GM12872 (cell line): ENCODE data around the gene TLE1.

ENCODE experiments used
- TF ChIP-seq, protein P1 (sequence below): IDR thresholded peaks from 3 replicates; pipeline ENCODE4 v1.5.1; 2011; ENCODE audit warnings: low read depth, mild to moderate bottlenecking, low read length, moderate library complexity; ENCODE audit not compliant: insufficient read depth

The TLE1 gene

DNA sequence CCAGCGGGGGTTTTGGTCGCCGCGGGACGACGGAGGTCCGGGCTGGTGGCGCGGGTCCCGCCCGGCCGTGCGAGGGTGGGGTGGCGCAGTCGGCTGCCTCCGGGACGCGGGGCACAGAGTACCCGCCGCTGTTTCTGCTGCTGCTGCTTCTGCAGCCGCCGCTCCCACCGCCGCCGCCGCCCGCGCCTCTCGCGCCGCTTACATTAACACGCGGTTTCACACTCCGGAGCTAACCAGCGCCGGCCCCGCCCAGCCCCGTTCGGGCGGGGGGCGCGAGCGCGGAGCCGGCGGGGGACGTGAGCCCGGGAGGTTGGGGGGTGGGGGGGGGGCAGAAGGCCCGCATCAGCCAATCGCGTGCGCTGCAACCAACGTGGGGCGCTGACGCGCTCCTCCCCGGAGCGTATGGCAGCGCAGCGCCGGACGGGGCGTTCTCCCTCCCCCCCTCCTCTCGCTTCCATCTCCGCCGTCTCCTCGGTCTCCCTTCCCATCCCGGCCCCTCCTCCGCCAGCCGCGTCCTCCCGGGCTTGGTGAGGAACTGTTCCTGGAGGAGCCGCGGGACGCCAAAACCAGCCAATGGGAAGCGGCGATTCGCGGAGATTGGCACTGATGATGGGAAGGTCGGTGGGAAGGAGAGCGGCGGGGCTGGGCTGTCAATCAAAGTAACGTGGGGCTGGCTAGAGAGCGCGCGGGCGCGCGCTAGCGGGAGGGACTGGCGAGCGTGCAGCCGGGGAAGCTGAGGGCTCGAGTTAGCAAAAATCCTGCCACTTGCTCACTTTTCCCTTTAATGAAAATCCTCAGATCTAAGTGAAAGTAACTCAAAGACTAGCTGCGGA lies at the start of gene TLE1:
Gene TLE1, minus strand, starts transcription at position 205 of the 833 bp plus-strand sequence. CDS start 1,307 bp downstream, outside the sequence.
- TF ChIP-seq, protein P1, sequence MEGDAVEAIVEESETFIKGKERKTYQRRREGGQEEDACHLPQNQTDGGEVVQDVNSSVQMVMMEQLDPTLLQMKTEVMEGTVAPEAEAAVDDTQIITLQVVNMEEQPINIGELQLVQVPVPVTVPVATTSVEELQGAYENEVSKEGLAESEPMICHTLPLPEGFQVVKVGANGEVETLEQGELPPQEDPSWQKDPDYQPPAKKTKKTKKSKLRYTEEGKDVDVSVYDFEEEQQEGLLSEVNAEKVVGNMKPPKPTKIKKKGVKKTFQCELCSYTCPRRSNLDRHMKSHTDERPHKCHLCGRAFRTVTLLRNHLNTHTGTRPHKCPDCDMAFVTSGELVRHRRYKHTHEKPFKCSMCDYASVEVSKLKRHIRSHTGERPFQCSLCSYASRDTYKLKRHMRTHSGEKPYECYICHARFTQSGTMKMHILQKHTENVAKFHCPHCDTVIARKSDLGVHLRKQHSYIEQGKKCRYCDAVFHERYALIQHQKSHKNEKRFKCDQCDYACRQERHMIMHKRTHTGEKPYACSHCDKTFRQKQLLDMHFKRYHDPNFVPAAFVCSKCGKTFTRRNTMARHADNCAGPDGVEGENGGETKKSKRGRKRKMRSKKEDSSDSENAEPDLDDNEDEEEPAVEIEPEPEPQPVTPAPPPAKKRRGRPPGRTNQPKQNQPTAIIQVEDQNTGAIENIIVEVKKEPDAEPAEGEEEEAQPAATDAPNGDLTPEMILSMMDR: no peak

DNA sequence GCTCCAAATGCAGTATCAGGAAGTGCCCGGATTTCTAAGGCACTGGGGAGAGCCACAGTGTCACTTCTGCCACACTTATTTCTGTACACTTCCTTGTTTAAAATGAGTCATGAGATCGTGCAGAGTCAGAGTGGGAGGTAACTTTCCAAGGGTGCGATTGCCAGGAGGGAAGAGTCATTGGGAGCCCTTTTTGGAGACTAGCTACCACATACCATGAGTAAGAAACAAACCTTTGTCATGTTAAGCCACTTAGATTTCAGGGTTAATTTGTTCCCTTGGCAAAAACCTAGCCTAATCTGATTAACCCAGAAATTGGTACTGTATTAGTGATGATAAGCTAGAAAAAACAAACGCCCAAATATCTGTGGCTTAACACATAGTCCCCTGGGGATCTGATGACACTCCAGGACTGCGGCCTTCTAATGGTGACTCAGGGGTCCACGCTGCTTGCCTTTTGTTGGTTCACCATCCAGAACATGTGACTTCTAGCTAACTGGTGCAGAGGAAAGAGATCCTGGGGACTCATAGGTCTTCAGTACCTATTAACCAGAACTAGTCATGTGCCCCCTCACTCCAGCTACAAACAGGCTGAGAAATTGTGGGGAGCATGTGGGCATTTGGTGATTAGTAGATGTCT lies 48.6 kb upstream of the TLE1 start:
- TF ChIP-seq, protein P1: no peak

DNA sequence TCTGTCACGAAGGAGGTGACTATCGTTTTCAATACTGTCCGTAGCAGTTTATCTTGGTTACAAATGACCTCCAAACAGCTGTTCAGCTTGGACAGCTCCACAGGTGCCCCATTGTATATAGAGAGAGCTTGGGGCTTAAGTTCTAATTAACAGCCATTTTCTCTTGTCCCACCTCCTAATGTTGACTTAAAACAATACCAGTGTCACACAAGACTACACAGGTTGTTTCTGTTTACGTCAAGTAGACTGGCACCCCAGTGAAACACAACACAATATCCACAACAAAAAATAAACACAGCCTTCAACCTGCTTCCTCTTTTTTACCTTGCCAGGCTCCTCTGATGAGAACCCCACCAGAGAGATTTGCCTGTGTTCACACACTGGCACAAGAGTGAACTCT lies 39.8 kb upstream of the TLE1 start:
- TF ChIP-seq, protein P1: no peak

DNA sequence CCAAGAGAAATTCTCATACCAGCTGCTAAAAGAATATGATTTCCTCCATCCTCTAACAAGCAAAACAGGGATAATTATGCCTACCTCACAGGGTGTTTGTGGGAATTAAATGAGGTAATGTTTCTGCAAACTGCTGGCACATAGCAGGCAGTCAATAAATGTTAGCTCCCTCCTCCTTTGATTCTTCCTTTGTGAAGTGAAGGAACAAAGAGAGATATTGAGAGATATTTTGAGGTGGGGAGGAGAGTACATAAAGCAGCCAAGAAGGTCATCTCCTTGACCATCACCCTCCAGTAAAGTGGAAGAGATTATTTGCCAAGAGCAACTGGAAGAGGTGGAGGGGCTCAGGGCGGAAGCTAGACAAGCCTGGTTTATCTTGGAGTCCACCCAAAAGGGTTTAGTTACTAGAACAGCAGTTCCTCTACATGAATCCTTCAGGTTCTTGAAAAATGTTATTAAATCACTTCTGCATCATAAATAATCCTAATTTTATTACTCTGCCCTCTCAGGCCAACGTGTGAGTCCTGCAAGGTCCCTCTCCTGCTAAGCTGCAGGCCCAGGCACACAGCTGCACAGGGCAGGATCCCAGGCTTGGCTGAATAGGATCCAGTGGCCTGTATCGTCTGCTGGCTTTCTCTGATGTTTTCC lies 35.0 kb upstream of the TLE1 start:
- TF ChIP-seq, protein P1: no peak

DNA sequence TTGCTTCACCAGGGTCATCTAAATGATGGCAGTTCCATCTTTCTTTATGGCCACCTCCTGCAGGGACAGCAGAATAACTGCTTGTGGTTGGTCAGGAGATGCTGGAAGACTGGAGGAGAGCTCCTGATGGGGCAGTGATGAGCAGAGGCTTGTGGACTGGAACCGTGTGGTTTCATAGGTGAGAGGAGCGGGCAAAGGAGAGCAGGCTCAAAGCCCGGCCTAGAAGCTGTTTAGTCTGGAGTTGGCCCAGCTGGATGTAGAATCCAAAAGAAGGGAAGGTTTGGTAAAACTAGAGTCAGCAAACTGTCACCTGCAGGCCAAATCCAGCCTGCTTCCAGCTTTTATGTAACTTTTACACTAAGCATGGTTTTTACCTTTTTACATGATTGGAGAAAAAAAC lies 32.9 kb upstream of the TLE1 start:
- TF ChIP-seq, protein P1: no peak

DNA sequence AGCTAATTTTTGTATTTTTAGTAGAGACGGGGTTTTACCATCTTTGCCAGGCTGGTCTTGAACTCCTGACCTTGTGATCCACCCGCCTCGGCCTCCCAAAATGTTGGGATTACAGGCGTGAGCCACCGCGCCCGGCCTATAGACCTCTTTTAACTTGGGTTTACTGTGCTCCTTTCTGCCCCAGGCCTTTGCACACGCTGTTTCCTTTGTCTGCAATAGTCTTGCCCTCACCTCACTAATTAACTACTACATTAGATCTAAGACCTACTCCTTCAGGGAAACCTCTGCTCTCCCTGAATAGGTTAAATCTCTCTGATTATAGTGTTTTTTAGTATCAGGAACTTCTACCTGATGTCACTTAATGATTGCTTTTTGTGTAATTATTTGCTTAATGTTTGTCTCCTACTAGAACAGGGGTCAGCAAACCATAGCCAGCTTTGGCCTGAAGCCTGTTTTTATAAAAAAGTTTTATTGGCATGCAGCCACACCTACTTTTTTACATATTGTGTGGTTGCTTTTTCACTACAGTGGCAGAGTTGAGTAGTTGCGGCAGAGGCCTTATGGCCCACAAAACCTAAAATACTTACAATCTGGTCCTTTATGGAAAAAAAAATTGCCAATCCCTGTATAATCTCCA lies 31.2 kb upstream of the TLE1 start:
- TF ChIP-seq, protein P1: no peak

DNA sequence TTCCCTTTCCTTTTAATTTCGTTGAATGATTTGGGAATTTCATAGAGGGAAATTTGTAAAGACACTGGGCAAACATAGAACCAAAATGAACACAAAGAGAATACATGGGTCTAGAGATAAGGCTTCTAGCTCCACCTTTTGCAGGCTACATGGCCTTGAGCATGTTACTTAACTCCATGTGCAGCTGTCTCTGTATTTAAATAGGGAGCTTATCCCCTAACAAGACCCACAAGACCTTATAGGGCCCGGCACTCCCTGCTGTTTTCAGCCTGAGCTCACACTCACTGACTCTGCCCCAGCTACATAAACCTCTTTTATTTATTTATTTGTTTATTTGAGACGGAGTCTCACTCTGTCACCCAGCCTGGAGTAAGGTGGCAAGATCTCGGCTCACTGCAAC lies 30.6 kb upstream of the TLE1 start:
- TF ChIP-seq, protein P1: no peak
